Retinal pigment epithelial cell (primary cell): ENCODE results near the gene DEFB108B.
"Not testable (repeated sequence)": the region's sequence is repeated elsewhere in the genome, so short reads cannot be mapped to it uniquely, and the experiment has no call there.

ENCODE experiments used
- DNase-seq: peaks from one replicate; pipeline ENCODE4 v3.0.0-alpha.2; 2010; ENCODE audit warnings: low read depth
- H3K4me3 ChIP-seq: 2 replicates; pipeline ENCODE4 v1.5.1; 2011; ENCODE audit warnings: mild to moderate bottlenecking, low read length, control low read depth, moderate library complexity
- TF ChIP-seq, protein P1 (sequence below): conservative IDR thresholded peaks from 2 replicates; pipeline ENCODE4 v1.5.1; 2011; ENCODE audit warnings: low read depth, low read length, control low read depth, inconsistent platforms

DEFB108B gene

DNA sequence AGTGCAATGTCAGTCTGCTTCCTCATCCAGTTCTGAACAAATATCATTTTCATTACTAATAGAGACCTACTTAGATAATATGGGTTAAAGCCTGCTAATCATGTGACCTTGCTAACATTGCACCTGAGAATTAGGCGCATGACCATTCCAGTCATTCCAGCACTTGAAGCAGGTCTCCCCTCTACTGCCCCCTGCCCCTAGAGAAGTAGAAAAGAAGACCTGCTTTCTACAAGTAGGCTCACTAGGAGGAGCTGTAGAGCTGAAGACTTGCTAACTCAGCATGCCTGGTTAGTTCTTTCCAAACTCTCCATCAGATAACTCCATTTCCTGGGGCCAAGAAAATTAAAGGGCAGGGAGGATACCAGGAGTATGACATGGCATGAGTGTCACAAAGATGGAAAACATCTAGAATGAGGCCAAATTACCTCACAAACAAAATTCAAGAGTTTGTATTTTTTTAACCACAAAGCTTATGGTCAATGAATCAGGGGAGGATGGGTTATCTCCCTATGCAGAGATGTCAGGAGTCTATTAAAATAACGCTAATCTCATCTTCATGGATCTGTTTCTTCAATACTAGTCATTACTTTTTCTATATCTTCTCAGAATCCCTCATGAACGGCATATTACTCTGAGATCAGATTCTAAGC is 31.1 kb downstream of the DEFB108B start:
- TF ChIP-seq, protein P1, sequence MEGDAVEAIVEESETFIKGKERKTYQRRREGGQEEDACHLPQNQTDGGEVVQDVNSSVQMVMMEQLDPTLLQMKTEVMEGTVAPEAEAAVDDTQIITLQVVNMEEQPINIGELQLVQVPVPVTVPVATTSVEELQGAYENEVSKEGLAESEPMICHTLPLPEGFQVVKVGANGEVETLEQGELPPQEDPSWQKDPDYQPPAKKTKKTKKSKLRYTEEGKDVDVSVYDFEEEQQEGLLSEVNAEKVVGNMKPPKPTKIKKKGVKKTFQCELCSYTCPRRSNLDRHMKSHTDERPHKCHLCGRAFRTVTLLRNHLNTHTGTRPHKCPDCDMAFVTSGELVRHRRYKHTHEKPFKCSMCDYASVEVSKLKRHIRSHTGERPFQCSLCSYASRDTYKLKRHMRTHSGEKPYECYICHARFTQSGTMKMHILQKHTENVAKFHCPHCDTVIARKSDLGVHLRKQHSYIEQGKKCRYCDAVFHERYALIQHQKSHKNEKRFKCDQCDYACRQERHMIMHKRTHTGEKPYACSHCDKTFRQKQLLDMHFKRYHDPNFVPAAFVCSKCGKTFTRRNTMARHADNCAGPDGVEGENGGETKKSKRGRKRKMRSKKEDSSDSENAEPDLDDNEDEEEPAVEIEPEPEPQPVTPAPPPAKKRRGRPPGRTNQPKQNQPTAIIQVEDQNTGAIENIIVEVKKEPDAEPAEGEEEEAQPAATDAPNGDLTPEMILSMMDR: peak; percentile 68

DNA sequence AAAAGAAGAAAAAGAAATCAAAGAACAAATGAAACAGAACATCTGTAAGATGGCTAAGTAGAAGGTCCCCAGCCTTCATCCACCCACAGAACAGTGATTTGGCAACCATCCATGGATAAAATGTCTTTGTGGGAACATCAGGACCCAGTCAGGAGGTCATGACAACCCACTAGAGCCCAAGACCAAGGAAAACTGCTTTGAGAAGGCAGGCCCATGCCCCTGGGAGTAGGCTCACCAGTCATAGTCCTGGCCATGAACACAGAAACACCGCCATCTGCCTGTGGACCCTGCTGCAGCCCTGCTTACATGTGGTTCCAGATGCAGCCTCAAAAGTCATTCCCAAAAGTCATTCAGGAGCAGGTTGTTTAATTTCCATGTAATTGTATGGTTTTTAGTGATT is 34.2 kb downstream of the DEFB108B start:
- not testable (repeated sequence) for DNase-seq, H3K4me3 ChIP-seq

More for the DNA sequence above, 31.1 kb downstream of the DEFB108B start:
- DNase-seq: peak; percentile 36
- H3K4me3 ChIP-seq: not testable (repeated sequence)

DNA sequence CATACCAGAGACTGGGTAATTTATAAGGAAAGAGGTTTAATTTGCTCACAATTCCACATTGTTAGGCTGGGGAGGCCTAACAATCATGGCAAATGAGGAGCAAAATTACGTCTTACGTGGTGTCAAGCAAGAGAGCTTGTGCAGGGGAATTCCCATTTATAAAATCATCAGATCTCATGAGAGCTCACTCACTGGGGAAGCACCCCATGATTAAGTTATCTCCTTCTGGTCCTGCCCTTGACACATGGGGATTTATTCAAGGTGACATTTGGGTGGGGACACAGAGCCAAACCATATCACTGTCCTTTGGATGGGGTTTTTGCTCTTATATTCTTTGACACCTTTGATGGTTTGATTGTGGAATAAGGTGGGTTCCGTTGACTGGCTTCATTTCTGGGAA is 36.9 kb downstream of the DEFB108B start:
- not testable (repeated sequence) for H3K4me3 ChIP-seq, DNase-seq

DNA sequence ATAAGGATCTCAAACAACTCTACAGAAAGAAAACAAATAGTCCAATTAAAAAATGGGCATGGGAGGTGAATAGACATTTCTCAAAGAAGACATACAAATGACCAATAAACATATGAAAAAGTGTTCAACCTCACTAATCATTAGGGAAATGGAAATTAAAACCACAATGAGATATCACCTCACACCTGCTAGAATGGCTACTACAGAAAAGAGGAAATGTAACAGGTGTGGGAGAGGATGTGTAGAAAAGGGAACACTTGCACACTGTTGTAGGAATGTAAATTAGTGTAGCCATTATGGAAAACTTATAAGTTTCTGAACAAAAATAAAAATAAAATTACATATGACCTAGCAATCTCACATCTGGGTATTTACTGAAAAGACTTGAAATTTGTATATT is 37.7 kb downstream of the DEFB108B start:
- not testable (repeated sequence) for H3K4me3 ChIP-seq, DNase-seq

DNA sequence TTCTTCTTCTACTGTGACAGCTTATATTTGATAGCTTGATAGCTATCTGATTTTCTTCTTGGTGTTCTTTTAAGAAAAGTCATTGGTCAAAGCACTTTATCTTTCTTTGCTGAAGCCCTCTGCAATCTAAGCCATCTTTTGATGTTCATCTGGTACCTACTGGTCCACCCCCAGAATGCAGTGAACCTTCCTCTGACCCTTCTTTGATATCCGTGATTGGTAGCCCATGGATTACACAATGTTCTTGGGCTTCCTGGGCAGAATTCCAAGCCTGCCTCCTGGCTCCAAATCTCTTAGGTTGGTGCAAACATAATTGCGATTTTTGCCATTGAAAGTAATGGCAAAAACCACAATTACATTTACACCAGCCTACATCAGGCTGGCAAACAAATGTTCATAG is 43.3 kb downstream of the DEFB108B start:
- peak; percentile 5 for DNase-seq
- not testable (repeated sequence) for H3K4me3 ChIP-seq

DNA sequence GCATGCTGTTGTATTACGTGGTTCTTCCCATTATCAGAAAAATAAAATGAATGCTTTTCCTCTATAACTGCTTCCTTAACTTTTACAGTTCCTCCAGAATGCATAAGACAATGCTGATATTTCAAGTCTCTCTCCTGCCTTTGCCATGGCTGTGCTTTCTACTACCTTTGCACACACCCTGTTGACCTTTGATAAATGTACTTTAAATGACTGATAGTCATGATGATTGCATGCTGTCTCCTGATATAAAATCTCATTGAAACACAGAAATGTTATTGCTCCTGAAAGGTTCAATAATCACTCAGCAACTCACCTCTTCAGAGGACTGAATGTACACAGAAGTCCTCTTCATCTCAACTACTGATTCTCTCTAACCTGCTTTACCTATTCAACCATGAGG is 45.1 kb downstream of the DEFB108B start, which contains the start of gene DEFB131B:
DEFB131B (plus strand) TSS at position 395 of the 400 bp plus-strand sequence; CDS start at position 395, 0 bp downstream.
- H3K4me3 ChIP-seq, DNase-seq: not testable (repeated sequence)

DNA sequence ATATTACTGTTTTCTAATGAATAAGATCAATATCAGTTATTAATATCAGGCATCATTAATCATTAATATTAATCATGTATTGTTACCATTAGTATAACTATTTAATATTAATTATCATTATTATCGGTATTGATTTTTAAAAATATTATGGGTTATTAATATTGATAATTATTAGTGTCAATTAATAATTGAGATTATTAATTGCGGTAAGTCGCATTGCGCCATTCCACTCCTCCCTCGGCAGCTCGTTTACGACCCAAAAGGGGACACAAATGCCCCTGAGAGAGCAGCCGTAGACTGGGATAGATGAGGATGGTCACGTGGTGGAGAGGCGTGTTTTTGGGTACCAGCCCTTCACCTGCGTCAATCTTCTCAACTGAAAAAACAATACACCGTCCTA is 52.8 kb downstream of the DEFB108B start:
- not testable (repeated sequence) for H3K4me3 ChIP-seq, DNase-seq
